Cardiac muscle cell (in vitro differentiated cells and primary cell): ENCODE results near the gene SND1. TPM values are rescaled to one million over a fixed set of nuclear protein-coding genes. Genes with fewer than 3 reads are reported as not detected.

Source experiments
- DNase-seq, 2 donors: peaks; one replicate each; pipeline versions ENCODE4 v3.0.0 to v3.0.0-alpha.2; 2010 to 2017; ENCODE audit warnings: low read depth in 1 of 2, low spot score in 1 of 2
- H3K27ac ChIP-seq: fragments of 200-600 bp; sonication (generic); 2 replicates; pipeline ENCODE4 v1.5.1; 2016
- H3K27me3 ChIP-seq: fragments of 200-600 bp; sonication (generic); 2 replicates; pipeline ENCODE4 v1.6.0; 2016; ENCODE audit warnings: control low read depth
- H3K36me3 ChIP-seq: fragments of 200-600 bp; sonication (generic); 2 replicates; pipeline ENCODE4 v1.5.1; 2016; ENCODE audit warnings: control low read depth
- H3K4me1 ChIP-seq: fragments of 200-600 bp; sonication (generic); 2 replicates; pipeline ENCODE4 v1.8.1; 2017; ENCODE audit warnings: low read depth, mild to moderate bottlenecking, mixed run types
- H3K4me3 ChIP-seq: fragments of 200-600 bp; sonication (generic); 2 replicates; pipeline ENCODE4 v1.5.1; 2016; ENCODE audit warnings: mild to moderate bottlenecking
- H3K9me3 ChIP-seq: fragments of 200-600 bp; sonication (generic); 2 replicates; pipeline ENCODE4 v1.5.1; 2017; ENCODE audit warnings: low read depth, mild to moderate bottlenecking, control low read depth
- CTCF ChIP-seq: IDR thresholded peaks from 2 replicates; pipeline ENCODE4 v1.5.1; 2012; ENCODE audit warnings: low read depth, mild to moderate bottlenecking, low read length
- polyA plus RNA-seq: library from polyadenylated mRNA; unstranded; fragments of >200 nt; fragmentation: Nextera tagmentation; extraction: Ambion mirVana; gene quantifications from 2 replicates; pipeline ENCODE4 v1.2.1, GENCODE V29; 2016
- total RNA-seq: library from RNA; depleted of rRNA; stranded (reverse); fragments of >200 nt; gene quantifications from 2 replicates; pipeline ENCODE4 v1.2.3, GENCODE V29; 2016

The SND1 gene
- total and polyA plus RNA-seq, 2 experiments from 2014 or later = 114 to 172 TPM

- TF ChIP-seq CTCF = no peak
- H3K4me1 ChIP-seq = no peaks in the 10 kb centered on the region
- no peak overlapping the region for H3K27ac ChIP-seq
- H3K27me3 ChIP-seq = no peaks in the 10 kb centered on the region
- peaks cover 16% of the 10 kb centered on the region for H3K36me3 ChIP-seq
- no peak overlapping the region for H3K4me3 ChIP-seq
- no peaks in the 10 kb centered on the region for H3K9me3 ChIP-seq
- no peak for DNase-seq
Measured at GRCh38 chr7:127710635-127711034, 58.6 kb downstream of the SND1 start.

DNA sequence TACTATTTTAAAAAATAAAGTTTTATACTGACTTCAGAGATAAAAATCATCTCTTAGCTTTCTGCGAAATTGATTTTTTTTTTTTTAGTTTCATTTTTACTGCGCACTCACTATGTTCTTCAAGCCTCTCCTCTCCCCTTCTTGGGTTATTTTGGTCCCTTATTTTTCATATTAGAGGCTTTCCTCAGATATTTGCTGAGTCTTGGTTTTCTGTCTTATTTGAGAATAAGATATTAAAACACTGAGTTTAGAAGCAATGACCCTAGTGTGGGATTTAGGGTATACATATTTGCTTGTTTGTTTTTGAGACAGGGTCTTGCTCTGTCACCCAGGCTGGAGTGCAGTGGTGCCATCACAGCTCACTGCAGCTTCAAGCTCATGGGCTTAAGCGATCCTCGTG, 59.9 kb downstream of the SND1 start:
- no peaks in the 10 kb centered on the region for H3K27me3 ChIP-seq
- no peaks in the 10 kb centered on the region for H3K4me1 ChIP-seq
- no peak overlapping the region for H3K4me3 ChIP-seq
- no peak for DNase-seq
- no peak for TF ChIP-seq CTCF
- no peaks in the 10 kb centered on the region for H3K9me3 ChIP-seq
- no peak overlapping the region for H3K27ac ChIP-seq
- peaks cover 6% of the 10 kb centered on the region for H3K36me3 ChIP-seq

GRCh38 chr7:127713006-127713405, 61.0 kb downstream of the SND1 start:
- no peaks in the 10 kb centered on the region for H3K27me3 ChIP-seq
- peaks cover 5% of the 10 kb centered on the region for H3K36me3 ChIP-seq

DNA sequence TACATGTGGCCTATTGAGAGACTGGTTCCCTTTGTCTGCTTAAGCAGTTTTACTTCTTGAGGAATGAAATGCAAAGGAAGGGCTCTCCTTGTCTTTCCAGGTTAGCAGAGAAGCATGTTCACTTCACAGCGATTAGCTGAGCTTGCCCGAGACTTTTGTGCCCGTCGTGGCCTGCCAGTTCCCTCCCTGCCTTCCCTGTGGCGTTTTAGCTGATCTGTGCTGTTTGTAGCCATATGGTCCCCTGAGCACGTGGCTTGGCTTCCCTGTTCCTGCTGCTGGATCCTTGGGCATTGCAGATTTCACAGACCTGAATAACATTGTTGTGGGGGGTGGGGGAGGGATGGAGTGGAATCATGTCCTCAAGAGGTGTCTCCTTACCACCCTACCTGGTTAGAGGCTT, 61.8 kb downstream of the SND1 start:
- Histone ChIP-seq H3K9me3 (no peaks in the 10 kb centered on the region), H3K4me3 (no peak overlapping the region), H3K36me3 (peaks cover 5% of the 10 kb centered on the region), H3K27me3 (no peaks in the 10 kb centered on the region), H3K4me1 (no peaks in the 10 kb centered on the region), H3K27ac (no peak overlapping the region)
- no peak for DNase-seq
- no peak for TF ChIP-seq CTCF

More at GRCh38 chr7:127713006-127713405, 61.0 kb downstream of the SND1 start:
- Histone ChIP-seq H3K4me1 (no peaks in the 10 kb centered on the region), H3K4me3 (no peak overlapping the region), H3K9me3 (no peaks in the 10 kb centered on the region), H3K27ac (no peak overlapping the region)
- no peak for DNase-seq
- no peak for TF ChIP-seq CTCF

DNA sequence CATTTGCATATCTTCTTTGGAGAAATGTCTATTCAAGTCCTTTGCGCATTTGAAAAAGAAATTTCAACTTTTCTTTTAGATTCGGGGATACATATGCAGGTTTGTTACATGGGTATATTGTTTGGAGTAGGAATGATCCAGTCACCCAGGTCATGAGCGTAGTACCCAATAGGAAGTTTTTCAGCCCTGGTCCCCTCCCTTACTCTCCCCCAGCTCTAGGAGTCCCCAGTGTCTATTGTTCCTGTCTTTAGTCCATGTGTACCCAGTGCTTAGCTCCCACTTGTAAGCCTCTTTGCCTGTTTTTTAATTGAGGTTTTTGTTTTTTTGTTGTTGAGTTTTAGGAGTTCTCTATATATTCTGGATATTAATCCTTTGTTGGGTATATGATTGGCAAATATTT, 63.3 kb downstream of the SND1 start:
- no peaks in the 10 kb centered on the region for H3K4me1 ChIP-seq
- H3K27me3 ChIP-seq = no peaks in the 10 kb centered on the region
- H3K36me3 ChIP-seq = peaks cover 5% of the 10 kb centered on the region
- H3K27ac ChIP-seq = no peak overlapping the region
- H3K4me3 ChIP-seq = no peak overlapping the region
- no peak for DNase-seq
- no peaks in the 10 kb centered on the region for H3K9me3 ChIP-seq
- TF ChIP-seq CTCF = no peak

DNA sequence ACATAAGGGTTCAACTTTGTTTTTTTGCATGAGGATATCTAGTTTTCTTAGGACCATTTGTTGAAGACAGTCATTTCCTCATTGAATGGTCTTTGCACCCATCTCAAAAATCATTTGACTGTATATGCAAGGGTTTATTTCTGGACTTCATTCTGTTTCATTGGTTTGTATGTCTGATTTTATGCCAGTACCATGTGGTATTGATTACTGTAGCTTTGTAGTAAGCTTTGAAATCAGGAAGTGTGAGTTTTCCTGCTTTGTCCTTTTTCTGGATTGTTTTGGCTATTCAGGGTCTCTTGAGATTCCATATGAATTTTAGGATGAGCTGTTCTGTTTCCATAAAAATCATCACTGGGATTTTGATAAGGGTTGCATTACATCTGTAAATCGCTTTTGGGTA, 63.9 kb downstream of the SND1 start:
- H3K27me3 ChIP-seq = no peaks in the 10 kb centered on the region
- no peak overlapping the region for H3K27ac ChIP-seq
- H3K36me3 ChIP-seq = peaks cover 5% of the 10 kb centered on the region
- DNase-seq = no peak
- no peaks in the 10 kb centered on the region for H3K9me3 ChIP-seq
- no peak overlapping the region for H3K4me3 ChIP-seq
- no peaks in the 10 kb centered on the region for H3K4me1 ChIP-seq
- TF ChIP-seq CTCF = no peak
